NCI-H2196 treated with DMSO at 0.1 percent for 48 hours (cell line): ENCODE data around the gene ANO2.

Experiments used
- DNase-seq: peaks from one replicate; lab custom pipeline; 2025; ENCODE audit not compliant: unreplicated experiment; lab: John Stamatoyannopoulos, UW

The ANO2 gene

GRCh38 chr12:5921027-5921909 lies 23.8 kb downstream of the ANO2 start:
- DNase-seq = no peak

GRCh38 chr12:5916785-5917290 lies 28.2 kb downstream of the ANO2 start:
- DNase-seq = no peak

GRCh38 chr12:5915511-5915910 lies 29.5 kb downstream of the ANO2 start:
- no peak for DNase-seq

- DNase-seq = no peak
Observed at GRCh38 chr12:5914387-5915149, 30.5 kb downstream of the ANO2 start.

- DNase-seq = no peak
Observed at GRCh38 chr12:5913387-5913786, 31.7 kb downstream of the ANO2 start.

- DNase-seq = no peak
Observed at GRCh38 chr12:5912437-5913334, 32.4 kb downstream of the ANO2 start.

GRCh38 chr12:5912011-5912410 lies 33.0 kb downstream of the ANO2 start:
- DNase-seq = no peak

- no peak for DNase-seq
Observed at GRCh38 chr12:5910790-5911548, 34.1 kb downstream of the ANO2 start.

GRCh38 chr12:5909560-5909959 lies 35.5 kb downstream of the ANO2 start:
- DNase-seq = no peak

- no peak for DNase-seq
Observed at GRCh38 chr12:5908251-5908650, 36.8 kb downstream of the ANO2 start.

- no peak for DNase-seq
Observed at GRCh38 chr12:5907807-5908206, 37.3 kb downstream of the ANO2 start.

GRCh38 chr12:5905757-5906156 lies 39.3 kb downstream of the ANO2 start:
- no peak for DNase-seq

- no peak for DNase-seq
Observed at GRCh38 chr12:5904969-5905368, 40.1 kb downstream of the ANO2 start.

GRCh38 chr12:5904441-5904840 lies 40.6 kb downstream of the ANO2 start:
- DNase-seq = no peak

GRCh38 chr12:5902736-5903135 lies 42.3 kb downstream of the ANO2 start:
- no peak for DNase-seq

GRCh38 chr12:5901416-5901815 lies 43.6 kb downstream of the ANO2 start:
- no peak for DNase-seq

GRCh38 chr12:5900533-5901205 lies 44.4 kb downstream of the ANO2 start:
- DNase-seq = no peak

GRCh38 chr12:5900076-5900475 lies 45.0 kb downstream of the ANO2 start:
- no peak for DNase-seq

GRCh38 chr12:5899675-5900074 lies 45.4 kb downstream of the ANO2 start:
- DNase-seq = no peak

- DNase-seq = no peak
Observed at GRCh38 chr12:5898874-5899273, 46.2 kb downstream of the ANO2 start.
